Mucosa of stomach (tissue), 1 donor: ENCODE data around the gene ARL14EPL.

ENCODE experiments used
- H3K27me3 ChIP-seq: one replicate; pipeline ENCODE4 v1.7.0; 2013; ENCODE audit warnings: mild to moderate bottlenecking, low read length; ENCODE audit not compliant: control insufficient read depth, insufficient read depth
- H3K36me3 ChIP-seq: one replicate; pipeline ENCODE4 v1.7.0; 2013; ENCODE audit warnings: low read length; ENCODE audit not compliant: control insufficient read depth, insufficient read depth
- H3K4me1 ChIP-seq: one replicate; pipeline ENCODE4 v1.7.0; 2013; ENCODE audit warnings: mild to moderate bottlenecking, low read length; ENCODE audit not compliant: control insufficient read depth, insufficient read depth
- H3K4me3 ChIP-seq: one replicate; pipeline ENCODE4 v1.7.0; 2013; ENCODE audit warnings: low read length
- H3K9ac ChIP-seq: one replicate; pipeline ENCODE4 v1.7.0; 2013; ENCODE audit warnings: mild to moderate bottlenecking, low read length, moderate library complexity
- H3K9me3 ChIP-seq: one replicate; pipeline ENCODE4 v1.7.0; 2013; ENCODE audit warnings: mild to moderate bottlenecking, low read length, moderate library complexity; ENCODE audit not compliant: control insufficient read depth
- donor health status: Pancreatic carcinoma.

Gene ARL14EPL

DNA sequence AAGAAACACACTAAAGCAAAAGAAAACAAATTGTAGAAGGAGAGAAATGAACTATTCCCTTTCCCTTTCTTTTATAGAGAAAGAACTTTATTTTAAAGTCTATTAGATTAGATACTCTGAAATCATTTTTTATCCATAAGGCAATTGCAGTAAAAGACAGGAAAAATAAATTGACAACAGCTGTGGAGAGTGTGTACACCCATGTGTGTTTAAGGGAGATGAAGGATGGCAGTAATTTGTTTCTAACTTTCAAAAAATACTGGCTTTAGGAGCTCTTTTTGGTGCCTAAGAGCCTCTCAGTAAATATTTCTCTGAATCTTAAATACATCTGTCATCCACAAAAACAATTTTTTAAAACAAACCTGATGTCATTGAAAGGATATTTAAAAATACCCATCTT, 18.3 kb upstream of the ARL14EPL start:
- Histone ChIP-seq H3K36me3 (no peaks in the 10 kb centered on the region), H3K9ac (no peak overlapping the region), H3K4me1 (no peaks in the 10 kb centered on the region), H3K27me3 (no peaks in the 10 kb centered on the region), H3K4me3 (no peak overlapping the region), H3K9me3 (no peaks in the 10 kb centered on the region)

DNA sequence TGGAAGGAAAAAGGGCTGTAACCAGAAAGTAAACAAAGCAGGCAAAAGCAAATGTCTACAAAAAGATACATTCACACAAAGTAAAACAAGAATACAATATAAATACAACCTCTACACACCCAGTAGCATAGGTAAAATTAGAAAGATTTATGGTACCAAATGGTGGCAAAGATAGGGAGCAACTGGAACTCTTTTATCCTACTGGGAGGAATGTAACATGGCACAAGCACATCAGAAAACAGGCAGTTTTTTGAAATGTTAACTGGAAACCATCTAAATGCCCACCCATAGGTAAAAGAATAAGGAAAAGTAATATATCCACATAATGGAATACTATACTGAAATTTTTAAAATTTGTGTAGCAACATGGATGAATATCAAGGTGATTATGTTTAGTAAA, 8.7 kb upstream of the ARL14EPL start:
- Histone ChIP-seq H3K9me3 (no peaks in the 10 kb centered on the region), H3K9ac (no peak overlapping the region), H3K36me3 (no peaks in the 10 kb centered on the region), H3K27me3 (no peaks in the 10 kb centered on the region), H3K4me1 (no peaks in the 10 kb centered on the region), H3K4me3 (no peak overlapping the region)

DNA sequence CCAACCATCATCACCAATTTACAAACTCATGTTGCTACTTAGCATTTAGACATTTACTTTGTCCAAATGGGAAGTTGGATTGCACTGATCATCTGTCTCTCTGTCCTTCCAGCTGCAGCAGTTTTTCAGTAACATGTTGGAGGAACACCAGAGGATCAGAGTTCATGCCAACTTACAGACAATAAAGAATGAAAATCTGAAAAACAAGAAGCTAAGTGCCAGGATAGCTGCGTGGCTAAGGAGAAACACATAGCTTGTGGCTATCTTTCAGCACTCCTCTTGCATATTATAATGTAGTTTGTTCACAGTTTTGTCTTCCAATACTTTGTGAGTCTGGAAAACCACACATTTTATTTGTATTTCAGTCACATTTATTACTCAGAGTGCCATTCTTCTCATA, 6.4 kb upstream of the ARL14EPL start:
- no peak overlapping the region for H3K9ac ChIP-seq
- no peaks in the 10 kb centered on the region for H3K4me1 ChIP-seq
- H3K36me3 ChIP-seq, result no peaks in the 10 kb centered on the region
- H3K27me3 ChIP-seq, result no peaks in the 10 kb centered on the region
- H3K9me3 ChIP-seq, result no peaks in the 10 kb centered on the region
- H3K4me3 ChIP-seq, result no peak overlapping the region

DNA sequence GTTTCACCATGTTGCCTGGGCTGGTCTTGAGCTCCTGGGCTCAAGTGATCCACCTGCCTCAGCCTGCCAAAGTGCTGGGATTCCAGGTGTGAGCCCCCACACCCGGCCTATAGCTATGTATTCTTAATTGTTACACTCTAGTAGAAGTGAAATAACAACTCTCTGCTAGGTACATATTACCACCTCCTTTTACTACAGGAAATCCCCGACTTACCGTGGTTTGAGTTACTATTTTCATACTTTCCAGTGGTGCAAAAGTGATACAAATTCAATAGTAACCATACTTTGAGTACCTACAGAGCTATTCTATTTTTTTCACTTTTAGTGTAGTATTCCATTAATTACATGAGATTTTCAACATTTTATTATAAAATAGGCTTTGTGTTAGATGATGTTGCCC, 719 bp downstream of the ARL14EPL start:
- Histone ChIP-seq H3K9me3 (no peaks in the 10 kb centered on the region), H3K4me3 (no peak overlapping the region), H3K27me3 (no peaks in the 10 kb centered on the region), H3K9ac (no peak overlapping the region), H3K36me3 (no peaks in the 10 kb centered on the region), H3K4me1 (no peaks in the 10 kb centered on the region)

DNA sequence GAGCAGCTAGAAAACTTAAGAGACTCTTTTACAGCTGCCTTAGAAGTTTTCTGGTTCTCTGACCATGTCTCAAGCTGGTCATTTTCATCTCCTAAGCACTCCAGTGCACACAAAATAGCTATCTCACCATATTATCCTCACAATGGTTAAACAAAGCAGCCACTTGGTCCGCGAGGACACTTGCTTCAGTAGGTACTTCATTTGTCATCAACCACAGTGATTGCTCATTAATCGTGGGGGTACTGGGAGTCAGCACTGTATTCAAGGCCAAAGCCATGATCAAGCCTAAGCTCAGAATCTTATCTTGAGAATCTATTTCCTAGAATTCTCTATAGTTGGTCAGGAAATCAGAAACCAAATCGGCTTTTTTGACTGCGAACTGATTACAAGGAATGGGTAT, 2.9 kb downstream of the ARL14EPL start:
- Histone ChIP-seq H3K9ac (no peak overlapping the region), H3K36me3 (no peaks in the 10 kb centered on the region), H3K27me3 (no peaks in the 10 kb centered on the region), H3K4me1 (no peaks in the 10 kb centered on the region), H3K9me3 (no peaks in the 10 kb centered on the region), H3K4me3 (no peak overlapping the region)

DNA sequence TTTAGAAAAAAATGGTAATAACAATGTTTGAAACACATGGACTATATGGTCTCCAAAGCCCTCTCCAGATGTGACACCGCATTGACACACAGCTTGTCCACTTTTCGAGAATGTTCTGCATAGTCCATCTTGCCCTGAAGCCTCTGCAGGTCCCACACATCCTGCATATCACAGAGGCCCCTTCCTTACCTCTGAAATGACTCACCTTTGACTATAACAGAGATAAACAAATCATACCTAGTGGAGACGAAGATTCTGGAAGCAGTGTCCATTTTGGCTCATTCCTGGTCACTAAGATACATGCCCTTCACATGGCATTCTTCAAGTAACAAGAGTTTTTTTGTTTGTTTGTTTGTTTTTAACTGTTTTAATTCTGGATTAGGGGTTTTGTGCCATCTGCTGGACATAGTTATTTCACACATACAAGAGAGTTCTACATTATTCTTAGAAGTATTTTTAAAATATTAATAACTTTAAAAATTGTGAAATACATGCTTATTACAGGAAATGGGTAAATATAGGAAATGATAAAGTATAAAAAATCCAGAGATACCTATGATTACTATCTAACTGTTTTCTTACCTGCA, 5.1 kb downstream of the ARL14EPL start:
- Histone ChIP-seq H3K9me3 (no peaks in the 10 kb centered on the region), H3K36me3 (no peaks in the 10 kb centered on the region), H3K4me3 (no peak overlapping the region), H3K9ac (no peak overlapping the region), H3K4me1 (no peaks in the 10 kb centered on the region), H3K27me3 (no peaks in the 10 kb centered on the region)

DNA sequence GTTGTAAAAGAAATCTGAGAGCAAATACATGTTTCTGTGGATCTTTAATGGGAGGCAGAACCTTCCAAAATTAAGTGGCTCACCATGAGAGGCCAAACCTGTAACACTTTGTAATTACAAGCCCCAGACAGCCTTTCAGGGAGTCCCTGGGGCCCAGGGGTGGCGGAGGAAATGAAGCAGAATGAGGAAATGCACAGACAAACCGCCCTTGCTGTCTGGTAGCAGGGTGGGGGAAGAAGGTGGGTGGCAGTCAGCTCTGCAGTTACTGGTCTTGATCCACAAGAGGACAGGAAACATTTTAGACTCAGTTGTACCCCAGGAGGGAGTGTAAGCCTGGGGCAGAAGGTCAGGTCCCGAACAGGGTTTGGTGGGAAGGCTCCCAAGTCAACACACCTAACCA, 6.5 kb downstream of the ARL14EPL start:
- Histone ChIP-seq H3K9ac (no peak overlapping the region), H3K9me3 (no peaks in the 10 kb centered on the region), H3K36me3 (no peaks in the 10 kb centered on the region), H3K4me1 (no peaks in the 10 kb centered on the region), H3K4me3 (no peak overlapping the region), H3K27me3 (no peaks in the 10 kb centered on the region)

DNA sequence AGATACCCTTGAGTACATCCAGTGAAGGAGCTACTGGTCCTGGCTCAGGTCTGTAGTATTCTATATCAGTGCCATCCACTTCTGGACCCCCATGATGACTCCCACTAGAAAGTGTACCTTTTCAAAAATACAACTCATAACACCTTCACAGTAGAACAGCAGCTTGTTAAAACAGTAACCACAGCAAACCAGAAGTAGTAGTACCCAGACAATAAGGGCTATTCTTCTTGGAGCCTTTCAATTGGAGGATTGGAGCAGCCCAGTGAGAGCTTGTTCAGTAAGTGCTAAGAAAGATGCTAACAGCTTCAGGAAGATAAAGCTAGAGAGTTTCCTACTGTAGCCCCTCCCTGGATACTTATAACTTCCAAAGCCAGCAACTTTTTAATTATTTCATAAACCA, 10.1 kb downstream of the ARL14EPL start:
- no peaks in the 10 kb centered on the region for H3K27me3 ChIP-seq

DNA sequence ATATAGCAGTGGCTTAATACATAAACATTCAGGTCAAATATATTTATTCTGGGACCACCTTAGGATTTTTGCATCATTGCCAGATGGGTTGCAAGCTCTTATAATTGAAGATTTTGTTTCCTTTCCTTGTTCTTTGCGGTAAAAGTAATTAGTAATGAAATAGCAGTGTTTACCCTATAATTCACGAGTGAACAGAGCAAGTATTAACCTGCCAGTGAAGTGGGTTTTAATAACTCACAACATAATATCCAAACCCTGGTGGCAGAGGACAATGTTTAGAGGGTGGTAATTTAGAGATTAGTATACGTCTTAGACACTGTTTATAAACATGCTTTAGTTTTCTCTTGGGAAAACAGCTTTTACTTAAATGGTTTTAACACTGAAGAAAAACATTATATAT, 11.8 kb downstream of the ARL14EPL start:
- Histone ChIP-seq H3K27me3 (no peaks in the 10 kb centered on the region), H3K9me3 (no peaks in the 10 kb centered on the region), H3K9ac (no peak overlapping the region), H3K4me1 (no peaks in the 10 kb centered on the region), H3K4me3 (no peak overlapping the region), H3K36me3 (no peaks in the 10 kb centered on the region)

More for the DNA sequence above, 10.1 kb downstream of the ARL14EPL start:
- no peaks in the 10 kb centered on the region for H3K36me3 ChIP-seq
- H3K4me3 ChIP-seq, result no peak overlapping the region
- no peaks in the 10 kb centered on the region for H3K4me1 ChIP-seq
- no peak overlapping the region for H3K9ac ChIP-seq
- H3K9me3 ChIP-seq, result no peaks in the 10 kb centered on the region

DNA sequence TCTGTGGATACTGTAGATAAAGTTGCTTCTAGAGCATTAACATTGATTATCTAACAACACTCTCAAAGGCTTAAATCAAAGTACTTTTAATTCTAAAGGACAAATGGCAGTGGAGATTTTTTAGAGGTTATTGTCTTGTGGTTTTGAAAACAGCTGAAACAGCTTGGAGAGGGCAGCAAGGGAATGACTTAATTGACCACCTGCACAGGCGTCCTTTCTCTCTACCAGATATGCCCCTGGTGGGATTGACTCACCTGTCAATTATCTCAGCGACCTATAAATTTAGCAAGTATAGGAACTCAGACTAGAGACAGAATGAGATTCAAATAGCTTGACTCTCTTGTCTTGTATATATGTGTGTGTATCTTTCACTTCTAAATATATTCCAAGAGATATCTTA, 13.5 kb downstream of the ARL14EPL start:
- Histone ChIP-seq H3K4me3 (no peak overlapping the region), H3K4me1 (no peaks in the 10 kb centered on the region), H3K9me3 (no peaks in the 10 kb centered on the region), H3K27me3 (no peaks in the 10 kb centered on the region), H3K9ac (no peak overlapping the region), H3K36me3 (no peaks in the 10 kb centered on the region)

DNA sequence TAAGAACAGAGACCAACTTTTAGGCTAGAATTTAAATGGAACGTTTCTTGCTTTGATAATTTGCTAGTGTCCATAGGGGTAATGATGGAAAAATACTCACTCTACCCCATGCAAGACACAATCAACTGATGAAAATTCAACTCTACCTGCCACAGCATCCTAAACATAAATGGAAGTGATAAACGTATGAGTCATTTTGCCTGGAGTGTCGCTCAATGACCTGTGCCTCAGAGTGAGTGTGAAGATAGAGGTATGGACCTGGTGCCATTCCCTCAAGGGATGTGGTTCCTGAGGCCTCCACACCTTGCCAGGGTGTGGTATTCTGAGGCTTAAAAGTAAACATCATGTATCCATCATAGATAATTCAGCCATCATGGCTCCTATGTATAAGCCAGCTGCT, 14.0 kb downstream of the ARL14EPL start:
- Histone ChIP-seq H3K9me3 (no peaks in the 10 kb centered on the region), H3K36me3 (no peaks in the 10 kb centered on the region), H3K4me3 (no peak overlapping the region), H3K9ac (no peak overlapping the region), H3K4me1 (no peaks in the 10 kb centered on the region), H3K27me3 (no peaks in the 10 kb centered on the region)

DNA sequence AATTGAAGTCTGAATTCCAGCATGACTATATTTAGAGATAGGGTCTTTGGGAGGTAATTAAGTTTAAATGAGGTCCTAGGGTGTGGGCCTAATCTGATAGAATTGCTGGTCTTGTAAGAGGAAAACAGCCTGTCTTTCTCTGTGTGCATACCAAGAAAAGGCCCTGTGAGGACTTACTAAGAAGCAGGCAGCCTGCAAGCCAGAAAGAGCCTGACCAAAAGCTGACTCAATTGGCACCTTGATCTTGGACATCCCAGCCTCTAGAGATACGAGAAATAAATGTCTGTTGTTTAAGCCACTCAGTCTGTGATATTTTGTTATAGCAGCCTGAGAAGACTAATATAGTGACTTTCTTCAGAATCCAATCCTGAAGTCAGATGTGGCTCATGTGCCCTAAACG, 14.6 kb downstream of the ARL14EPL start:
- no peaks in the 10 kb centered on the region for H3K36me3 ChIP-seq
- no peaks in the 10 kb centered on the region for H3K9me3 ChIP-seq
- H3K4me3 ChIP-seq, result no peak overlapping the region
- no peaks in the 10 kb centered on the region for H3K27me3 ChIP-seq
- H3K4me1 ChIP-seq, result no peaks in the 10 kb centered on the region
- H3K9ac ChIP-seq, result no peak overlapping the region

DNA sequence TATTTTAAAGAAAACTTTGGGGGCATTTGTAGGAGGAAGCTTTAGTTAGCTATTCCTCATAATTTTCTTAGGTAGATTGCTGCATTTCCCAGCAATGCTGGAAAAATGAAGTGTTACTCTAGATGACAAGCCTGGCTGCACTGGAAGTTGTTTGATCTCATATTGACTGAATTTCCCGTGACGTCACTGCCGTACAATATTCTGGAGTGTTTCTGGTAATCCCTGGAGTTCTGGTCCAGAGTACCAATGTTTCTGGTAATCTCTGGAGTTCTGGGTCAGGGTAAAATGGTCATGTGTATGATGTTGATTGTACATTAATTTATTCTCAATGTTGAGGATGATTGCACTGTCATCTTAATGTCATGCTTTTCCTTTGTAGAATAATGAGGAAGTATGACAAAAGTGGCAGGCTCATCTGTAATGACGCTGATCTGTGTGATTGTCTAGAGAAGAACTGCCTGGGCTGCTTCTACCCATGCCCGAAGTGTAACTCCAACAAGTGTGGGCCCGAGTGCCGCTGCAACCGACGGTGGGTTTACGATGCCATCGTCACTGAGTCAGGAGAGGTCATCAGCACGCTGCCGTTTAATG, 26.2 kb downstream of the ARL14EPL start:
- Histone ChIP-seq H3K9me3 (no peaks in the 10 kb centered on the region), H3K4me1 (no peaks in the 10 kb centered on the region), H3K4me3 (no peak overlapping the region), H3K9ac (no peak overlapping the region), H3K27me3 (no peaks in the 10 kb centered on the region), H3K36me3 (no peaks in the 10 kb centered on the region)
